K562 (cell line): ENCODE data around the gene PATJ. TPM values are rescaled to one million over a fixed set of nuclear protein-coding genes. Genes with fewer than 3 reads are reported as not detected.

Experiments used
- ATAC-seq: fragments of 200-7000 bp; cut with Tn5 transposase; 3 replicates; pipeline ENCODE4 v1.9.1; 2020; ENCODE audit warnings: moderate library complexity
- BruUV-seq: library from RNA; stranded (reverse); fragments of 400-500 nt; replicated peaks from 2 replicates; lab custom pipeline; 2021; lab: Mats Ljungman, UMichigan
- CTCF ChIA-PET: fragments of 300-600 bp; formaldehyde crosslinking; extraction: SDS; loops from one replicate; lab custom pipeline; 2021; ENCODE audit warnings: low intra/inter-chr PET ratio; lab: Yijun Ruan, JAX
- POLR2A ChIA-PET: fragments of 300-600, 350-650 bp; sonication (Branson Sonifier 250); formaldehyde crosslinking; extraction: SDS; loops from one replicate; lab custom pipeline; 2021; ENCODE audit warnings: antibody characterized with exemption, inconsistent platforms; lab: Yijun Ruan, JAX
- DNase-seq, 4 experiments: peaks; one replicate each; pipeline versions ENCODE4 v3.0.0 to v3.0.0-alpha.2; 2011 to 2018; ENCODE audit warnings: low spot score in 3 of 4, mixed read lengths in 3 of 4; ENCODE audit errors: extremely low read depth in 1 of 4
- FAIRE-seq: peaks from 2 replicates; lab custom pipeline; 2011; peaks lifted over from hg19 to GRCh38; lab: Jason Lieb, UNC
- H2AFZ ChIP-seq: 2 replicates; pipeline ENCODE4 v1.6.0; 2011; ENCODE audit warnings: low read depth, low read length, control low read depth, inconsistent platforms
- H3K27ac ChIP-seq: fragments of 200-600 bp; 3 replicates; pipeline ENCODE4 v1.8.0; 2011; ENCODE audit warnings: low read depth, mild to moderate bottlenecking, control low read depth, inconsistent platforms, low read length, moderate library complexity, mixed read lengths; ENCODE audit errors: extremely low read depth
- H3K27me3 ChIP-seq, 2 experiments: fragments of 300-600 bp in 1 of 2; 2 replicates in 1 of 2; 3 replicates in 1 of 2; pipeline versions ENCODE4 v1.6.0 to v1.8.0; 2011; ENCODE audit warnings: inconsistent platforms in 2 of 2, low read length in 2 of 2, mild to moderate bottlenecking in 1 of 2, mixed read lengths in 1 of 2, moderate library complexity in 1 of 2; ENCODE audit not compliant: control insufficient read depth in 2 of 2, insufficient read depth in 2 of 2
- H3K36me3 ChIP-seq: fragments of 300-600 bp; 3 replicates; pipeline ENCODE4 v1.8.0; 2011; ENCODE audit warnings: mild to moderate bottlenecking, low read length, inconsistent platforms; ENCODE audit not compliant: control insufficient read depth, insufficient read depth
- H3K4me1 ChIP-seq, 2 experiments: fragments of 200-600 bp in 1 of 2; replicated peaks in 1 of 2; 2 replicates in 1 of 2; 3 replicates in 1 of 2; pipeline versions ENCODE4 v1.5.1 to v1.8.0; 2011; ENCODE audit warnings: inconsistent platforms in 2 of 2, low read length in 2 of 2, mild to moderate bottlenecking in 1 of 2, mixed read lengths in 1 of 2, moderate library complexity in 1 of 2; ENCODE audit not compliant: control insufficient read depth in 2 of 2, insufficient read depth in 2 of 2
- H3K4me2 ChIP-seq: 2 replicates; pipeline ENCODE4 v1.6.1; 2011; ENCODE audit warnings: low read length, control low read depth, inconsistent platforms, mixed read lengths; ENCODE audit not compliant: insufficient read depth
- H3K4me3 ChIP-seq: fragments of 200-600 bp; sonication (generic), shearing (Covaris generic); 2 replicates; pipeline ENCODE4 v1.5.1; 2016; ENCODE audit warnings: control low read depth, inconsistent platforms
- H3K79me2 ChIP-seq: fragments of 200-600 bp; 3 replicates; pipeline ENCODE4 v1.8.0; 2011; ENCODE audit warnings: low read length, inconsistent platforms; ENCODE audit not compliant: control insufficient read depth, insufficient read depth
- H3K9ac ChIP-seq, 2 experiments: 2 replicates each; pipeline versions ENCODE4 v1.6.0 to v1.6.1; 2011; ENCODE audit warnings: low read depth in 2 of 2, low read length in 2 of 2, control low read depth in 1 of 2, inconsistent platforms in 1 of 2, mild to moderate bottlenecking in 1 of 2, mixed read lengths in 1 of 2; ENCODE audit not compliant: insufficient read depth in 1 of 2
- H3K9me1 ChIP-seq: one replicate; pipeline ENCODE4 v1.6.0; 2011; ENCODE audit warnings: inconsistent platforms, mild to moderate bottlenecking, low read length, moderate library complexity; ENCODE audit not compliant: control insufficient read depth, insufficient read depth
- H3K9me3 ChIP-seq: replicated peaks from 2 replicates; pipeline ENCODE4 v1.5.1; 2011; ENCODE audit warnings: low read depth, low read length, inconsistent platforms; ENCODE audit not compliant: control insufficient read depth, insufficient read depth
- H4K20me1 ChIP-seq: replicated peaks from 2 replicates; pipeline ENCODE4 v1.6.1; 2011; ENCODE audit warnings: low read length, inconsistent platforms, mixed read lengths; ENCODE audit not compliant: control insufficient read depth, insufficient read depth
- CAMTA2 ChIP-seq: fragments of 250-450 bp; sonication (Bioruptor Pico); conservative IDR thresholded peaks from 2 replicates; pipeline ENCODE4 v1.5.1; 2022
- ILF3 ChIP-seq: fragments of 450-650 bp; IDR thresholded peaks from 2 replicates; pipeline ENCODE4 v1.6.1; 2018; ENCODE audit warnings: antibody characterized with exemption, mild to moderate bottlenecking, moderate library complexity, borderline replicate concordance
- NBN ChIP-seq: fragments of 450-650 bp; IDR thresholded peaks from 2 replicates; pipeline ENCODE4 v1.6.1; 2016; ENCODE audit warnings: low read depth, mild to moderate bottlenecking
- NR2C1 ChIP-seq, 2 experiments: fragments of 450-650 bp; IDR thresholded peaks; 2 replicates each; pipeline ENCODE4 v1.6.1; 2017; ENCODE audit warnings: mild to moderate bottlenecking in 2 of 2, antibody characterized with exemption in 1 of 2, inconsistent platforms in 1 of 2, missing compliant biosample characterization in 1 of 2, missing genetic modification characterization in 1 of 2
- XRCC3 ChIP-seq: fragments of 450-650 bp; IDR thresholded peaks from 2 replicates; pipeline ENCODE4 v1.6.1; 2017; ENCODE audit warnings: mild to moderate bottlenecking, moderate library complexity
- ZNF699 ChIP-seq: fragments of 250-450 bp; sonication (Bioruptor Pico); IDR thresholded peaks from 2 replicates; pipeline ENCODE4 v1.8.0; 2021; ENCODE audit warnings: mild to moderate bottlenecking, moderate library complexity; ENCODE audit not compliant: insufficient replicate concordance
- ZNF707 ChIP-seq: fragments of 250-450 bp; sonication (Bioruptor Pico); conservative IDR thresholded peaks from 2 replicates; pipeline ENCODE4 v1.8.0; 2022; ENCODE audit warnings: inconsistent platforms, mild to moderate bottlenecking, moderate library complexity
- WGBS: fragments of 100-300 bp; shearing (Covaris generic); methylation state at CpG from one replicate; pipeline ENCODE4 v1.1.6; 2016; ENCODE audit warnings: low coverage, mixed read lengths; ENCODE audit not compliant: insufficient coverage; ENCODE audit errors: missing lambda C conversion rate; 5-methylcytosine and 5-hydroxymethylcytosine counted together
- in situ Hi-C: fragments of 300-500 bp; cut with MboI; formaldehyde crosslinking; loops from 4 replicates; pipeline ENCODE4 v1.15.0; 2018; ENCODE audit warnings: inconsistent platforms, mixed read lengths
- intact Hi-C: fragments of 100-400 bp; cut with micrococcal nuclease; formaldehyde crosslinking; loops from 2 replicates; pipeline ENCODE4 v1.14.2; 2022
- polyA plus RNA-seq, 8 experiments: library from polyadenylated mRNA; depleted of rRNA in 4 of 8; stranded (reverse) in 5 of 8; unstranded in 3 of 8; fragments of >200 nt; fragmentation: Nextera tagmentation in 2 of 8; fragmentation: Illumina TruSeq in 1 of 8; extraction: Ambion mirVana in 2 of 8; extraction: Trizol in 1 of 8; gene quantifications; 2 replicates each; pipeline versions ENCODE4 v1.2.1 to v1.2.3, GENCODE V29; 2011 to 2014; ENCODE audit warnings: inconsistent platforms in 1 of 8, missing spikeins in 1 of 8
- total RNA-seq, 7 experiments: library from RNA; depleted of rRNA in 6 of 7; stranded (reverse); fragments of >200 nt in 6 of 7; fragmentation: Illumina TruSeq in 2 of 7; extraction: Trizol in 2 of 7; gene quantifications; 2 replicates each; pipeline versions ENCODE4 v1.2.1 to v1.2.3, GENCODE V29; 2011 to 2021; ENCODE audit warnings: low replicate concordance in 1 of 7
- TF ChIP-seq, protein P1 (sequence below): fragments of 450-650 bp; IDR thresholded peaks from 2 replicates; pipeline ENCODE4 v1.7.1; 2018; ENCODE audit warnings: mild to moderate bottlenecking, low read depth; ENCODE audit not compliant: partially characterized antibody

PATJ gene
- total and polyA plus RNA-seq, 9 of the 15 experiments (the other 6 are each of a cell fraction or from before 2014, with no cell fraction given), result 0.22 TPM; not detected in 8

DNA sequence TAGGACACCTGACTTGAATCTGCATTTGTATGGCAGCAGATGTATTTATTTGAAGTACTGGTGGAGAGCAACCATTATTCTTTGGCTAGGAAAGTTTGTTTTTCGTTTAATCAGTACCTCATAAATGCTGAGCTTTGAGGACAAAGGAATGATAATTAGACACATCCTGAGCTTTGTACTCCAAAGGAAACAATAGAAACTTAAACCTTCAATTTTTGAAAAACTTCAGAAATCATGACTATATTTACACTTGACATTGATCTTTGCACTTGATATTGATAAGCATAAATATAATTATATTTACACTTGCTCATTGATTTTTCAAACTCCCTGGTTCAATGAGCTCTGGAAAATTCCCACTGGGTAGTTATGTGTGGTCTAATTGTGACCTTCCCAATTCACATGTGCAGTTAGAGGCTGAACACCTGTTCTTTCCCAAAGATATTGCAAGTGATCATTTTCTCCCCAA lies 10.7 kb downstream of the PATJ start:
- no peak for ATAC-seq
- no peak overlapping the region for H3K4me2 ChIP-seq
- no peak overlapping the region for H3K9ac ChIP-seq
- WGBS, result 0% methylated on average over 1 of the region's 1 CpG
- H3K9me1 ChIP-seq, result no peaks in the 10 kb centered on the region
- no peak for FAIRE-seq
- in situ Hi-C loops, result no loop called here
- H3K36me3 ChIP-seq, result no peaks in the 10 kb centered on the region
- BruUV-seq, result no TSS peak
- H3K4me1 ChIP-seq, result no peaks in the 10 kb centered on the region
- H2AFZ ChIP-seq, result no peak overlapping the region
- H3K27ac ChIP-seq, result no peak overlapping the region
- H3K4me3 ChIP-seq, result no peak overlapping the region
- DNase-seq, result no peak
- CTCF ChIA-PET, result no interaction called here
- H4K20me1 ChIP-seq, result no peaks in the 10 kb centered on the region
- H3K9me3 ChIP-seq, result no peaks in the 10 kb centered on the region
- no peaks in the 10 kb centered on the region for H3K27me3 ChIP-seq
- POLR2A ChIA-PET, result no interaction called here
- intact Hi-C loops, result no loop called here
- TF ChIP-seq CAMTA2 (CRISPR knock-in tag) (no peak), ZNF699 (no peak), XRCC3 (no peak), ZNF707 (no peak), NR2C1 (IDR thresholded peaks at IDR 0.05) (no peak), NR2C1 (tag; IDR thresholded peaks at IDR 0.05) (no peak), NBN (no peak), ILF3 (no peak)
- TF ChIP-seq, protein P1, sequence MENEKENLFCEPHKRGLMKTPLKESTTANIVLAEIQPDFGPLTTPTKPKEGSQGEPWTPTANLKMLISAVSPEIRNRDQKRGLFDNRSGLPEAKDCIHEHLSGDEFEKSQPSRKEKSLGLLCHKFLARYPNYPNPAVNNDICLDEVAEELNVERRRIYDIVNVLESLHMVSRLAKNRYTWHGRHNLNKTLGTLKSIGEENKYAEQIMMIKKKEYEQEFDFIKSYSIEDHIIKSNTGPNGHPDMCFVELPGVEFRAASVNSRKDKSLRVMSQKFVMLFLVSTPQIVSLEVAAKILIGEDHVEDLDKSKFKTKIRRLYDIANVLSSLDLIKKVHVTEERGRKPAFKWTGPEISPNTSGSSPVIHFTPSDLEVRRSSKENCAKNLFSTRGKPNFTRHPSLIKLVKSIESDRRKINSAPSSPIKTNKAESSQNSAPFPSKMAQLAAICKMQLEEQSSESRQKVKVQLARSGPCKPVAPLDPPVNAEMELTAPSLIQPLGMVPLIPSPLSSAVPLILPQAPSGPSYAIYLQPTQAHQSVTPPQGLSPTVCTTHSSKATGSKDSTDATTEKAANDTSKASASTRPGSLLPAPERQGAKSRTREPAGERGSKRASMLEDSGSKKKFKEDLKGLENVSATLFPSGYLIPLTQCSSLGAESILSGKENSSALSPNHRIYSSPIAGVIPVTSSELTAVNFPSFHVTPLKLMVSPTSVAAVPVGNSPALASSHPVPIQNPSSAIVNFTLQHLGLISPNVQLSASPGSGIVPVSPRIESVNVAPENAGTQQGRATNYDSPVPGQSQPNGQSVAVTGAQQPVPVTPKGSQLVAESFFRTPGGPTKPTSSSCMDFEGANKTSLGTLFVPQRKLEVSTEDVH, result no peak
- no peaks in the 10 kb centered on the region for H3K79me2 ChIP-seq
